Kidney (tissue), 14 donors: ENCODE data around the gene ZFP62. TPM values are rescaled to one million over a fixed set of nuclear protein-coding genes. Genes with fewer than 3 reads are reported as not detected.
"Not testable (repeated sequence)": the region's sequence is repeated elsewhere in the genome, so short reads cannot be mapped to it uniquely, and the experiment has no call there.

ENCODE experiments used
- DNase-seq, 5 donors: peaks; one replicate each; pipeline ENCODE4 v3.0.0-alpha.2; 2013 to 2020
- FAIRE-seq: peaks from 2 replicates; lab custom pipeline; 2012; peaks lifted over from hg19 to GRCh38; lab: Jason Lieb, UNC
- H3K27ac ChIP-seq, 2 donors: one replicate each; pipeline ENCODE4 v1.7.0; 2013; ENCODE audit warnings: low read depth in 2 of 2, low read length in 2 of 2, inconsistent platforms in 1 of 2
- H3K27me3 ChIP-seq: one replicate; pipeline ENCODE4 v1.7.1; 2013; ENCODE audit warnings: low read length, inconsistent platforms; ENCODE audit not compliant: control insufficient read depth, insufficient read depth
- H3K36me3 ChIP-seq, 3 donors: one replicate each; pipeline versions ENCODE4 v1.7.0 to v1.7.1; 2013; ENCODE audit warnings: low read length in 3 of 3, control low read depth in 1 of 3, inconsistent platforms in 1 of 3; ENCODE audit not compliant: insufficient read depth in 3 of 3, control insufficient read depth in 2 of 3
- H3K4me1 ChIP-seq, 3 donors: one replicate each; pipeline versions ENCODE4 v1.7.0 to v1.7.1; 2013; ENCODE audit warnings: low read length in 3 of 3, inconsistent platforms in 1 of 3, low read depth in 1 of 3; ENCODE audit not compliant: control insufficient read depth in 2 of 3, insufficient read depth in 2 of 3
- H3K4me3 ChIP-seq, 3 donors: one replicate each; pipeline versions ENCODE4 v1.7.0 to v1.8.1; 2013; ENCODE audit warnings: low read length in 3 of 3, control low read depth in 1 of 3, inconsistent platforms in 1 of 3
- H3K9ac ChIP-seq, 3 donors: one replicate each; pipeline versions ENCODE4 v1.7.0 to v1.7.1; 2013; ENCODE audit warnings: low read length in 3 of 3, control low read depth in 1 of 3, inconsistent platforms in 1 of 3
- H3K9me3 ChIP-seq, 3 donors: one replicate each; pipeline versions ENCODE4 v1.7.0 to v1.7.1; 2013; ENCODE audit warnings: low read length in 3 of 3, control low read depth in 1 of 3, inconsistent platforms in 1 of 3; ENCODE audit not compliant: control insufficient read depth in 2 of 3, insufficient read depth in 1 of 3
- intact Hi-C: fragments of 100-400 bp; cut with DNase I; formaldehyde crosslinking; loops from one replicate; pipeline ENCODE4 v1.11.1; 2022
- polyA plus RNA-seq: library from polyadenylated mRNA; stranded (reverse); fragments of 350-450 nt; fragmentation: Illumina TruSeq; extraction: RNeasy Lipid Tissue Mini Kit (QIAGEN cat#74804); gene quantifications from one replicate; pipeline ENCODE4 v1.2.3, GENCODE V29; 2014; ENCODE audit warnings: low read depth, low replicate concordance; ENCODE audit not compliant: insufficient read depth
- total RNA-seq: library from RNA; stranded (reverse); fragmentation: NEBNext Ultra II Directional; extraction: Animal tissue kit (Norgen Biotek cat#: 25700); gene quantifications from one replicate; pipeline ENCODE4 v1.2.1, GENCODE V29; 2021
- TF ChIP-seq, protein P1 (sequence below): IDR thresholded peaks from 3 replicates; pipeline ENCODE4 v1.5.1; 2012; ENCODE audit warnings: mild to moderate bottlenecking, moderate library complexity, borderline replicate concordance; ENCODE audit not compliant: insufficient read depth; ENCODE audit errors: extremely low read depth
- donor health status: control.
- donor health status: control.
- donor health status: control.
- donor health status: control.
- donor health status: control.
- donor health status: DM: yes; HTN: yes; CAD: no.
- donor health status: Normal renal cell carcinoma (clear cell type).

The ZFP62 gene
- total and polyA plus RNA-seq, 2 donors from 2014 or later, result 16.2 to 30.7 TPM

DNA sequence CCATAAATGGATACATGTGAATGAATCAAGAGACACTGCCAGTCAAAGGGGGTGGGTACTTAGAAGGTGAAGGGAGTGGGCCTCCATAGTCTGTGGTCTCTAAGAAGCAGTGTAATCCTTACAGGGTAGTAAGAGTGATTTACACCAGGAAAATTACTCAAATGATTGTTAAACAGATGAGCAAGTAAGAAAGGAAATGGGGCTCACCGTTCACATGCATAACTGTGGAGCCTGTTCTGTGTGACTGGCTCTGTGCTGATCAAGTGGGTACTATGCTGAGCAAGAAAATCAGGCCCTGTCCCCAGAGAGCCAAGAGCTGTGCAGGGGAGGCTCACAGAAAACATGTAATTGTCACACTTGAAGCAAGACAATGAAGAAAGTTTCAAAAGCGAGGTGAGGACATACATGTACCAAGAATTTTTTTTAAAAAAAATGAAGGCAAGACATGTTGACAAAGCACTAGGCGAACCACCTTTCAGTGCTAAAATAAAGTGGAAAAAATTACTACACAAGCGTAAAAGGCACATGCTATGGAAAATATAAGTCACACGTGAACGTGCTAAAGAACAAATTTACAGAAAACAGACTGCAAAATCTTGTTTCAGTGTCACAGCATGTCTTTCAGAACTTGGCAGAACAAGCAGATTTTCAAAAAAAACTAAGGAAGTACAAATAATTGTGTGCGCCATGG lies 40.4 kb upstream of the ZFP62 start:
- intact Hi-C loops, result no loop called here
- DNase-seq (no peak), FAIRE-seq (no peak)
- Histone ChIP-seq H3K9ac (no peak overlapping the region), H3K27me3 (no peaks in the 10 kb centered on the region), H3K9me3 (no peaks in the 10 kb centered on the region), H3K4me3 (no peak overlapping the region), H3K36me3 (no peaks in the 10 kb centered on the region), H3K4me1 (no peaks in the 10 kb centered on the region), H3K27ac (no peak overlapping the region)
- TF ChIP-seq, protein P1, sequence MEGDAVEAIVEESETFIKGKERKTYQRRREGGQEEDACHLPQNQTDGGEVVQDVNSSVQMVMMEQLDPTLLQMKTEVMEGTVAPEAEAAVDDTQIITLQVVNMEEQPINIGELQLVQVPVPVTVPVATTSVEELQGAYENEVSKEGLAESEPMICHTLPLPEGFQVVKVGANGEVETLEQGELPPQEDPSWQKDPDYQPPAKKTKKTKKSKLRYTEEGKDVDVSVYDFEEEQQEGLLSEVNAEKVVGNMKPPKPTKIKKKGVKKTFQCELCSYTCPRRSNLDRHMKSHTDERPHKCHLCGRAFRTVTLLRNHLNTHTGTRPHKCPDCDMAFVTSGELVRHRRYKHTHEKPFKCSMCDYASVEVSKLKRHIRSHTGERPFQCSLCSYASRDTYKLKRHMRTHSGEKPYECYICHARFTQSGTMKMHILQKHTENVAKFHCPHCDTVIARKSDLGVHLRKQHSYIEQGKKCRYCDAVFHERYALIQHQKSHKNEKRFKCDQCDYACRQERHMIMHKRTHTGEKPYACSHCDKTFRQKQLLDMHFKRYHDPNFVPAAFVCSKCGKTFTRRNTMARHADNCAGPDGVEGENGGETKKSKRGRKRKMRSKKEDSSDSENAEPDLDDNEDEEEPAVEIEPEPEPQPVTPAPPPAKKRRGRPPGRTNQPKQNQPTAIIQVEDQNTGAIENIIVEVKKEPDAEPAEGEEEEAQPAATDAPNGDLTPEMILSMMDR, result no peak

DNA sequence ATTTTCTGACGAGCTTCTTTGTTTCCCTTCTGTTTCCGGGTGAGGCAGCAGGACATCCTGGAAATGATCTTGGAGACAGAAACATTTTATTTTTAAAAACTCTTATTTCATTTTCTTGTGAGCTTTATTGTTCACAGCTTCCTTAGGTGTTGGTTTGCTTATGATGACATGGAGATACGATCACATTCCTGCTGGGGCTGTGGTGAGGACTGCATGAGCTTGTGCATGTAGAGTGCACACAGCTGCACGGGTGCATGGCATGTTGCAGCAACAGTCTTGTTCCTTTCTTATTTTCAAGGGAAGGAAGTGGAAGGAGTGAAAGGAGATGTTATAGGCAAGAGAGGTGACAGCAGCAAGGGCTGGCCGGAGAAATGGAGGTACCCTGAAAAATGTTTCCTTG lies 39.1 kb upstream of the ZFP62 start:
- FAIRE-seq, result no peak

DNA sequence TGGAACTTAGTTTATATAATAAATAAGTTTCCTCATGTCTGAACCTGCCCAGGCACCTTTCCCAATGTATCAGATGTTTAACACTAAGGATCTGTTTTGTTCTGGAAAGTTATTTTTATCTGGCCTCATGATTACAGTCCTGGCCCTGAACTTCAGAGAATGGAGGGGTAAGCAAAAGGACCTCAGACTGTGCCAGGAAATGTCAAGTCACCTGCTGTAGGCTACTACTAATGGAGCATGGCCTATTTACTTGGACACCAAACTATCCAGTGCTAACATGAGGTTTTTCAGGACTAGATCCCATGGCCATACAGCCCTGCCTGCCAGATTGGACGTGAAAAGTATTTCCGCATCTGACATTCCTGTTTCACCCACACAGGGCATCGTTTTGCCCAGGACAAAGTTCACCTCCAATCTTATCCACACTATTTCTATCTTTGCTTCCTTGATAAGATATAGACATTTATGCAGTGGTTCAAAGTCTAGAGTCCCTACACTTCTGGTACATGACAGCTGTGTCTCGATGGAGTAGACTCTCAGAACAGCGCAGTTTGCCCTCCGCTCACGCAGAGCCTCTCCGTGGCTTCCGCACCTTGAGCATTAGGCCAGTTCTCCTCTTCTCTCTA lies 37.7 kb upstream of the ZFP62 start, which contains the start of gene BTNL8:
TSS of gene BTNL8 (plus strand) at position 539 of the 626 bp plus-strand sequence. CDS start 152 bp downstream, outside the sequence.
- intact Hi-C loops, result no loop called here
- Histone ChIP-seq H3K4me3 (no peak within 1 kb of the TSS), H3K9me3 (no peaks in the 10 kb centered on the region), H3K36me3 (no peaks in the 10 kb centered on the region), H3K27me3 (no peaks in the 10 kb centered on the region), H3K27ac (no peak within 1 kb of the TSS), H3K4me1 (no peaks in the 10 kb centered on the region), H3K9ac (no peak within 1 kb of the TSS)
- no peak for DNase-seq
- FAIRE-seq, result no peak
- TF ChIP-seq, protein P1, result no peak

More for the DNA sequence above, 39.1 kb upstream of the ZFP62 start:
- no peaks in the 10 kb centered on the region for H3K27me3 ChIP-seq
- H3K27ac ChIP-seq, result no peak overlapping the region
- no peak for DNase-seq
- intact Hi-C loops, result no loop called here
- no peak overlapping the region for H3K4me3 ChIP-seq
- H3K9me3 ChIP-seq, result no peaks in the 10 kb centered on the region
- no peak overlapping the region for H3K9ac ChIP-seq
- TF ChIP-seq, protein P1, result no peak
- no peaks in the 10 kb centered on the region for H3K36me3 ChIP-seq
- H3K4me1 ChIP-seq, result no peaks in the 10 kb centered on the region

DNA sequence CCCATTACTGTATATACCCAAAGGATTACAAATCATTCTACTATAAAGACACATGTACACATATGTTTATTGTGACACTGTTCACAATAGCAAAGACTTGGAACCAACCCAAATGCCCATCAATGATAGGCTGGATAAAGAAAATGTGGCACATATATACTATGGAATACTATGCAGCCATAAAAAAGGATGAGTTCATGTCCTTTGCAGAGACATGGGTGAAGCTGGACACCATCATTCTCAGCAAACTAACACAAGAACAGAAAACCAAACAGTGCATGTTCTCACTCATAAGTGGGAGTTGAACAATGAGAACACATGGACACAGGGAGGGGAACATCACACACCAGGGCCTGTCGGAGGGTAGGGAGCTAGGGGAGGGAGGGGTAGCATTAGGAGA lies 34.3 kb upstream of the ZFP62 start:
- H3K9me3 ChIP-seq, FAIRE-seq, H3K4me3 ChIP-seq, H3K27me3 ChIP-seq, DNase-seq, H3K4me1 ChIP-seq, H3K9ac ChIP-seq, H3K27ac ChIP-seq, H3K36me3 ChIP-seq, intact Hi-C loops: not testable (repeated sequence)
